AG10803 (cell line): ENCODE results near the gene NR2C2.

Source experiments
- DNase-seq: peaks from one replicate; pipeline ENCODE4 v3.0.0; 2010; ENCODE audit warnings: low read depth
- H3K4me3 ChIP-seq: 2 replicates; pipeline ENCODE4 v1.5.1; 2011; ENCODE audit warnings: mild to moderate bottlenecking, low read length, control low read depth
- TF ChIP-seq, protein P1 (sequence below): conservative IDR thresholded peaks from 2 replicates; pipeline ENCODE4 v1.5.1; 2011; ENCODE audit warnings: mild to moderate bottlenecking, low read length, control low read depth, inconsistent platforms

Gene NR2C2

DNA sequence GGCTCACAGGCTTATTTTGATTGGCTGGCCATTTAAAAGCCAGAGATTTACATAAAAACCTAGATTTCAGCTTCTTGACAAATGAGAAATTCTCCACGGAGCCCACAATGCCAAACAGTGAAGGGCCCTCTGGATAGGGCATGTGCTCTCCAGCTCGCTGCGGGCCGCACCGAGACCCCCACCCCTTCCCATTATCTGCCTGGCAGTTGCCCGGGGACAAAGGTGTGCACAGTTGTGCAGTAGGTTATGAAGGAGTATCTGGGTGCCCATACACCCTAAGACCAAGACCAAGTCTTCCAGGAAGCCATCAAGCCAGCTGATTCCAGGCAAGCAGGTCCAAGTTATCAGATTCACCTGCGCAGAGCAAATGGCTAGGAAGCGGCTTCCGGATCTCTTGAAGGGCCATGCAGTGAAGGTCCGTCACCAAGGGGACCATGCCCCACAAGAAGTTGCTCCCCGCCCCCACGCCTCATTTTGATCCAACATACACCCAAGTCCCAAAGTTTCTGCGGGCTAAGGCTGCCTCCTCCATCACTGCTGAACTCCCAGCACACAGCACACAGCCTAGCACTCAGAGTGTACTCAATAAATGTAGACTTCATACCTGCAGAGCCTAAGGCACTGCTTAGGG, 116.4 kb downstream of the NR2C2 start:
- peak overlapping the region; percentile 90 for H3K4me3 ChIP-seq
- TF ChIP-seq, protein P1, sequence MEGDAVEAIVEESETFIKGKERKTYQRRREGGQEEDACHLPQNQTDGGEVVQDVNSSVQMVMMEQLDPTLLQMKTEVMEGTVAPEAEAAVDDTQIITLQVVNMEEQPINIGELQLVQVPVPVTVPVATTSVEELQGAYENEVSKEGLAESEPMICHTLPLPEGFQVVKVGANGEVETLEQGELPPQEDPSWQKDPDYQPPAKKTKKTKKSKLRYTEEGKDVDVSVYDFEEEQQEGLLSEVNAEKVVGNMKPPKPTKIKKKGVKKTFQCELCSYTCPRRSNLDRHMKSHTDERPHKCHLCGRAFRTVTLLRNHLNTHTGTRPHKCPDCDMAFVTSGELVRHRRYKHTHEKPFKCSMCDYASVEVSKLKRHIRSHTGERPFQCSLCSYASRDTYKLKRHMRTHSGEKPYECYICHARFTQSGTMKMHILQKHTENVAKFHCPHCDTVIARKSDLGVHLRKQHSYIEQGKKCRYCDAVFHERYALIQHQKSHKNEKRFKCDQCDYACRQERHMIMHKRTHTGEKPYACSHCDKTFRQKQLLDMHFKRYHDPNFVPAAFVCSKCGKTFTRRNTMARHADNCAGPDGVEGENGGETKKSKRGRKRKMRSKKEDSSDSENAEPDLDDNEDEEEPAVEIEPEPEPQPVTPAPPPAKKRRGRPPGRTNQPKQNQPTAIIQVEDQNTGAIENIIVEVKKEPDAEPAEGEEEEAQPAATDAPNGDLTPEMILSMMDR: no peak
- no peak for DNase-seq

DNA sequence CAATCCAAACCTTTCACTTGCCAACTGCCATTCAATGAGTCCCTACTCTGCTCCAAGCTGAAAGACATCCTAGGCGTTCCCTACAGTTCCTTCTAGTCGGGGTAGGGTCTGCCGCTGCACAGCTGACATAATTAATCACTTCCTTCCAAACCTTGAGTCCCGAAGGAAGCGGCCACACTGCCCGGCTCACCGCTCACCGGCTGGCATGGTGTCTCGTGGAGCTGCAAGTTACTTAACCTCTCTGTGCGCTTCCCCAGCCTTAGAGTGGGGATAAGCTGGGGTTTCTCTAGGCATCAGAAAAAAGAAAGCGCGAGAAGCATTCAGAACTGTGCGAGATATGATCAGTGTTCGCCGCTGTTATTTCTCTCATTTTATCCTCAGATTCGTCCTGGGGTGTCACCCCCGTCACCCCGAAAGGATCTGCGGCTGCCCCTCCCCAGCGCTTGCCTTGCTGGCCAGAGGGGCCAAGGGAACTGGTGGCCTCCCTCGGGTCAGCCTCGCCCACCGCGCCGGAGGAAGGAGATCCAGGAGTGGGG, 117.0 kb downstream of the NR2C2 start:
- DNase-seq: peak; percentile 39
- H3K4me3 ChIP-seq: peak overlapping the region; percentile 90
- TF ChIP-seq, protein P1: no peak

DNA sequence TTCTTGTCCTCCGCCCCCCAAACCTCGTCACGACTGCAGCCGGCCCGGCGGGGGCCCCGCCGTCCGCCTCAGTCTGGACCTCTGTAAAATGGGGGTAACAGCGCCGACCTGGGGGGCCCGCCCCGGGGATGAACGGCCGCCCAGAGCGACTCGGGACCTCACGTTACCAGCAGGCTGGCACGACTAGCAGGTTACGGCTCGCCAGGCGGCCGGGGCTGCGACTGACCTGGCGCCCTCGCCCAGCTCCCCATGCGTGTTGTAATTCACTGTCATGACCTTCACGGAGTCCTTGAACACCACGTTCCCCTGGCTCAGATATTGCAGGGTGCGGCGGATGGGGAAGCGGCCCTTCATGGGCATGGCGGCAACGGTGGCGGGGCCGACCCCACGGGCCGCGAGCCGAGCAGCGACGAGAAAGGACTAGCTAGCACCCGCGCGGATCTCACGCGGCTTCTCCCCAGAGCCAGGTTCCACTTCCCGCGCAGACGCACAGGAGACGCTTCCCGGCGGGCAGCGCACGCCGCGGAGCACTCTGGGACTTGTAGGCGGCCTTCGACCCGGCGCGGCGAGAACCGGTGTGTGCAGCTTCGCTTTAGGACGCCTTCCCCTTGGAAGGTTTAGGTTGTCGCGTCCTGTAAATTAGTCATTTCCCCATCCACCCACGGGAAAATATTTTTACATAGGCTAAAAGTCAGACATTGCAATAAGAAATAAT, 117.6 kb downstream of the NR2C2 start, which contains the start of gene MRPS25:
TSS of gene MRPS25 (minus strand) at position 481 of the 715 bp plus-strand sequence. CDS start at position 360, 121 bp downstream.
- peak within 1 kb of the TSS; percentile 90 for H3K4me3 ChIP-seq
- peak; percentile 90 for DNase-seq
- TF ChIP-seq, protein P1: no peak

DNA sequence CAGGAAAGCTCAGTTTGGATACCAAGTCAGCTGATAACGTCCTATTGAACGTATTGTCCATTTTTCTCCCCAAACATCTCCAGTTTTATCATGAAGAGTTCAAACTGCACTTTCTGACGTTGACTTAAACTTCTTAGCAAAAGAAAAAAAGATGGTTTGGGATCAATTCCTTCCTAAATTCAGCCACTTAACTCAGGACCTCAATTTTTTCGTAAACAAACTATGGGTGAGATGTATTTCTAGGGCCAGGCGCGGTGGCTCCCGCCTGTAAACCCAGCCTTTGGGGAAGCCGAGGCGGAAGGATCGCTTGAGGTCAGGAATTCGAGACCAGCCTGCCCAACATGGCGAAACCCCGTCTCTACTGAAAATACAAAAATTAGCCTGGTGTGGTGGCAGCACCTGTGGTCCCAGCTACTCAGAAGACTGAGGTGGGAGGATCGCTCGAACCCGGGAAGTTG, 118.2 kb downstream of the NR2C2 start:
- H3K4me3 ChIP-seq: peak overlapping the region; percentile 90
- no peak for DNase-seq
- TF ChIP-seq, protein P1: no peak

DNA sequence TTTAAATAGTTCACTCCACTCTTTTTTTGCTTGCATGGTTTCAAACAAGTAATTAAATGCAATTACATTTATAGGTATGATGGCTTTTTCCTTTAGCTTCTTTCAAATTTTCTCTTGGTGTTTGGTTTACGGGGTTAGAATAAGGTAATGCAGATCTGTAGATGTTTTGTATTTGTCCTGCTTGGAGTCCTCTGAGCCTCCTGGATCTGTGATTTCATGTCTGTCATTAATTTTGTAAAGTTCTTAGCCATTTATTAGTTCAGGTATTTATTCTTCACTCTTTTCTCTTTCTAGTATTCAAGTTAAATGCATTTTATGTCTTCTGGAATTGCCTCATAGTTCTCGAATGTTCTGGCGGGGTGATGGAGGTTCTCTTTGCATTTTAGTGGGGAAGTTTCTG, 119.1 kb downstream of the NR2C2 start:
- no peak for DNase-seq
- TF ChIP-seq, protein P1: no peak
- no peak overlapping the region for H3K4me3 ChIP-seq

DNA sequence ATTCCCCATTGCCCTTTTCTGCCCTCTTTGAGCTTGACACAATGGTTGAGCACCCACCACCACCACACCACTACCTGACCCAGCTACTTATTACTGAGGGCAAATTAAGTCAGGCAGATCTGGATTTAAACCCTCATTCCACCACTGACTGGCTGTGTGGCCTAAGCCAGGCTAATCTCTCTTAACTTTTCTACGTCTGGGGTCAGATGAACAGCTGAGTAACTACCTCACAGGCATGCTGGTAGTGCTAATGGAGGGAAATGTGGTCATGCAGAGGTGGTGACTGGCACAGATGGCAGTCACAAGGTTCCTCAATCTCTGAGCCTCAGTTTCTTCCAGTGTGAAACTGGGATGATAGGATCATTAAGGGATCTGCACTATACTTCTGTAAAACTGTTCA, 122.1 kb downstream of the NR2C2 start:
- no peak for DNase-seq
- TF ChIP-seq, protein P1: no peak
- no peak overlapping the region for H3K4me3 ChIP-seq

DNA sequence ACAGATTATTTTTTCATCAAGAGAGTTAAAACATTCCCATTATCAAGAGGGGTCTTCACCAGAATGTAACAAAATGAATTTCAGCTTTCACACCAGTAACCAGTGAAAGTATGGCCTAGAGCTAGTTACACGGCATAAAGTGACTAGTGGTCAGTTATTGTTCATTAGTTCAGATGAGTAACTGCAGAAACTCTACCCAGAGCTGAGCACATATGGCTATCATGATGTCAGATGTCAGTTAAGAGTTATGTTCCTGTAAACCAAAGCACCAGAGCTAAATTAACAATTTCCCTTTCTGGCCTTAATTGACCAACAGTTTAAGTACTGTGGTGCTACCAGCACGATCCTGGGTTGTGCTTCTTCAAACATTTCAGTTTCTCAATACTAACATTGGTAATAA, 124.3 kb downstream of the NR2C2 start:
- no peak overlapping the region for H3K4me3 ChIP-seq
- DNase-seq: peak; percentile 17
- TF ChIP-seq, protein P1: no peak
